ENCODE measurements around the gene PLCG2. TPM values are rescaled to one million over a fixed set of nuclear protein-coding genes. Genes with fewer than 3 reads are reported as not detected.
A peak's percentile ranks its signal among the peaks of the same experiment; 100 is the strongest.

The PLCG2 gene
- total RNA-seq, 6 experiments from 2014 or later = 11.1 to 23.1 (median 17.7) TPM

- Histone ChIP-seq H3K36me3 (peaks cover 0 to 23% (median 14%) of the 10 kb centered on the region in 4 donors), H3K4me3 (no peak overlapping the region), H3K27ac (no peak overlapping the region), H3K4me1 (no peaks in the 10 kb centered on the region), H3K27me3 (no peaks in the 10 kb centered on the region), H3K9me3 (no peaks in the 10 kb centered on the region)
- intact Hi-C loops (cut with DNase I) = no loop called here
- WGBS (ENCODE audit: insufficient coverage, low coverage, low lambda C conversion rate, missing lambda C conversion rate) = 50% methylated on average over 1 of the region's 3 CpGs
- TF ChIP-seq POLR2A (IDR thresholded peaks at IDR 0.05) (no peak), CTCF (IDR thresholded peaks at IDR 0.05) (peak; percentile 29 to 52 (median 43))
- DNase-seq (no peak), ATAC-seq (peak in 3 of 4 donors; percentile 52 to 66 (median 56))
Measured at GRCh38 chr16:81940781-81941560, 161.9 kb downstream of the PLCG2 start.

GRCh38 chr16:81942007-81942601 lies 163.0 kb downstream of the PLCG2 start:
- 89% methylated on average over 5 of the region's 7 CpGs for WGBS (ENCODE audit: insufficient coverage, low coverage, low lambda C conversion rate, missing lambda C conversion rate)
- intact Hi-C loops (cut with DNase I) = no loop called here

GRCh38 chr16:81945665-81946064 lies 166.6 kb downstream of the PLCG2 start:
- WGBS (ENCODE audit: insufficient coverage, low coverage, low lambda C conversion rate, missing lambda C conversion rate) = no CpG with 5 or more reads among the region's 1 CpG
- intact Hi-C loops (cut with DNase I) = no loop called here
- H3K27me3 ChIP-seq = no peaks in the 10 kb centered on the region
- DNase-seq (no peak), ATAC-seq (no peak)
- peaks cover 0 to 5% (median 0%) of the 10 kb centered on the region in 4 donors for H3K36me3 ChIP-seq
- TF ChIP-seq CTCF (IDR thresholded peaks at IDR 0.05) (no peak), POLR2A (IDR thresholded peaks at IDR 0.05) (no peak)
- no peaks in the 10 kb centered on the region for H3K4me1 ChIP-seq
- H3K4me3 ChIP-seq = no peak overlapping the region
- no peaks in the 10 kb centered on the region for H3K9me3 ChIP-seq
- H3K27ac ChIP-seq = no peak overlapping the region

More at GRCh38 chr16:81942007-81942601, 163.0 kb downstream of the PLCG2 start:
- Histone ChIP-seq H3K4me1 (no peaks in the 10 kb centered on the region), H3K27ac (no peak overlapping the region), H3K4me3 (no peak overlapping the region), H3K27me3 (no peaks in the 10 kb centered on the region), H3K36me3 (peaks cover 0 to 16% (median 7%) of the 10 kb centered on the region in 4 donors), H3K9me3 (no peaks in the 10 kb centered on the region)
- ATAC-seq (no peak), DNase-seq (no peak)
- no peak for TF ChIP-seq CTCF (IDR thresholded peaks at IDR 0.05)
- no peak for TF ChIP-seq POLR2A (IDR thresholded peaks at IDR 0.05)

GRCh38 chr16:81946206-81946605 lies 167.1 kb downstream of the PLCG2 start:
- no peaks in the 10 kb centered on the region for H3K4me1 ChIP-seq
- ATAC-seq = no peak
- TF ChIP-seq POLR2A (IDR thresholded peaks at IDR 0.05) (no peak), CTCF (IDR thresholded peaks at IDR 0.05) (no peak)
- peaks cover 0 to 1% (median 0%) of the 10 kb centered on the region in 4 donors for H3K9me3 ChIP-seq
- H3K27me3 ChIP-seq = no peaks in the 10 kb centered on the region
- H3K27ac ChIP-seq = no peak overlapping the region
- H3K4me3 ChIP-seq = no peak overlapping the region
- 94% methylated on average over 2 of the region's 5 CpGs for WGBS (ENCODE audit: insufficient coverage, low coverage, low lambda C conversion rate, missing lambda C conversion rate)
- no peak for DNase-seq
- H3K36me3 ChIP-seq = peaks cover 0 to 5% (median 0%) of the 10 kb centered on the region in 4 donors
- intact Hi-C loops (cut with DNase I) = no loop called here
